IMR-90 (cell line): ENCODE data around the gene DLX1. TPM values are rescaled to one million over a fixed set of nuclear protein-coding genes. Genes with fewer than 3 reads are reported as not detected.

Experiments
- ATAC-seq: fragments of 200-7000 bp; cut with Tn5 transposase; 2 replicates; pipeline ENCODE4 v1.9.1; 2020; ENCODE audit warnings: low read depth, mild to moderate bottlenecking, moderate library complexity
- BruUV-seq: library from RNA; stranded (reverse); fragments of 400-500 nt; replicated peaks from 2 replicates; lab custom pipeline; 2021; lab: Mats Ljungman, UMichigan
- CTCF ChIA-PET: fragments of 300-600 bp; formaldehyde crosslinking; extraction: SDS; loops from one replicate; lab custom pipeline; 2021; ENCODE audit warnings: antibody characterized with exemption; lab: Yijun Ruan, JAX
- POLR2A ChIA-PET: fragments of 300-600 bp; sonication (Branson Sonifier 250); formaldehyde crosslinking; loops from one replicate; lab custom pipeline; 2022; ENCODE audit warnings: antibody characterized with exemption; ENCODE audit not compliant: unreplicated experiment; lab: Charles Lee
- DNase-seq: peaks from one replicate; pipeline ENCODE4 v3.0.0; 2013
- H2AFZ ChIP-seq: replicated peaks from 2 replicates; pipeline ENCODE3; 2013; ENCODE audit warnings: low read length, mild to moderate bottlenecking; ENCODE audit not compliant: poor library complexity
- H2AK5ac ChIP-seq: 2 replicates; pipeline ENCODE4 v1.6.1; 2013; ENCODE audit warnings: low read depth, low read length, inconsistent platforms
- H2AK9ac ChIP-seq: replicated peaks from 2 replicates; pipeline ENCODE3; 2013; ENCODE audit warnings: mild to moderate bottlenecking, low read depth, low read length, moderate library complexity; ENCODE audit not compliant: poor library complexity
- H2BK120ac ChIP-seq: 2 replicates; pipeline ENCODE4 v1.6.1; 2013; ENCODE audit warnings: low read depth, low read length, inconsistent platforms
- H2BK15ac ChIP-seq: 3 replicates; pipeline ENCODE4 v1.6.1; 2013; ENCODE audit warnings: low read depth, low read length, inconsistent platforms
- H2BK20ac ChIP-seq: 2 replicates; pipeline ENCODE4 v1.6.1; 2013; ENCODE audit warnings: low read depth, mild to moderate bottlenecking, inconsistent platforms, low read length, moderate library complexity
- H2BK5ac ChIP-seq: 2 replicates; pipeline ENCODE4 v1.6.1; 2013; ENCODE audit warnings: mild to moderate bottlenecking, low read depth, low read length, inconsistent platforms; ENCODE audit not compliant: poor library complexity, severe bottlenecking
- H3K14ac ChIP-seq: replicated peaks from 2 replicates; pipeline ENCODE4 v1.6.1; 2013; ENCODE audit warnings: low read depth, low read length, inconsistent platforms
- H3K18ac ChIP-seq: 2 replicates; pipeline ENCODE4 v1.6.1; 2013; ENCODE audit warnings: low read depth, low read length, control low read depth
- H3K23ac ChIP-seq: 2 replicates; pipeline ENCODE4 v1.6.1; 2013; ENCODE audit warnings: low read depth, low read length, inconsistent platforms
- H3K27ac ChIP-seq: 2 replicates; pipeline ENCODE4 v1.5.1; 2013; ENCODE audit warnings: mild to moderate bottlenecking, control low read depth, low read length; ENCODE audit not compliant: insufficient read depth
- H3K27me3 ChIP-seq: 2 replicates; pipeline ENCODE4 v1.6.1; 2013; ENCODE audit warnings: low read length; ENCODE audit not compliant: control insufficient read depth, insufficient read depth
- H3K36me3 ChIP-seq: 2 replicates; pipeline ENCODE4 v1.6.1; 2013; ENCODE audit warnings: low read length, mixed read lengths; ENCODE audit not compliant: control insufficient read depth, insufficient read depth
- H3K4ac ChIP-seq: 2 replicates; pipeline ENCODE4 v1.6.1; 2013; ENCODE audit warnings: low read depth, low read length, inconsistent platforms
- H3K4me1 ChIP-seq: 2 replicates; pipeline ENCODE4 v1.6.1; 2013; ENCODE audit warnings: low read length, mixed read lengths; ENCODE audit not compliant: control insufficient read depth, insufficient read depth
- H3K4me2 ChIP-seq: 2 replicates; pipeline ENCODE4 v1.6.1; 2013; ENCODE audit warnings: low read depth, mild to moderate bottlenecking, control low read depth, low read length, moderate library complexity
- H3K4me3 ChIP-seq: 2 replicates; pipeline ENCODE4 v1.5.1; 2013; ENCODE audit warnings: low read depth, mild to moderate bottlenecking, control low read depth, low read length, moderate library complexity; ENCODE audit not compliant: insufficient read depth
- H3K56ac ChIP-seq: 2 replicates; pipeline ENCODE4 v1.6.1; 2013; ENCODE audit warnings: low read length, inconsistent platforms; ENCODE audit not compliant: insufficient read depth; ENCODE audit errors: extremely low read depth
- H3K79me1 ChIP-seq, 2 experiments: 2 replicates each; pipeline ENCODE4 v1.6.1; 2013; ENCODE audit warnings: low read length in 2 of 2, inconsistent platforms in 1 of 2, low read depth in 1 of 2
- H3K9ac ChIP-seq: 2 replicates; pipeline ENCODE4 v1.6.1; 2013; ENCODE audit warnings: low read depth, low read length, control low read depth
- H3K9me1 ChIP-seq: 2 replicates; pipeline ENCODE4 v1.6.1; 2013; ENCODE audit warnings: low read length, inconsistent platforms; ENCODE audit not compliant: insufficient read depth
- H3K9me3 ChIP-seq: 2 replicates; pipeline ENCODE4 v1.6.1; 2013; ENCODE audit warnings: low read length; ENCODE audit not compliant: control insufficient read depth, insufficient read depth
- H4K20me1 ChIP-seq: 2 replicates; pipeline ENCODE4 v1.6.1; 2013; ENCODE audit warnings: low read length, inconsistent platforms; ENCODE audit not compliant: insufficient read depth
- H4K5ac ChIP-seq: 2 replicates; pipeline ENCODE4 v1.6.1; 2013; ENCODE audit warnings: mild to moderate bottlenecking, low read depth, low read length, control low read depth
- H4K8ac ChIP-seq, 2 experiments: 2 replicates each; pipeline ENCODE4 v1.6.1; 2013; ENCODE audit warnings: low read depth in 2 of 2, low read length in 2 of 2, control low read depth in 1 of 2, inconsistent platforms in 1 of 2
- H4K91ac ChIP-seq: 2 replicates; pipeline ENCODE4 v1.6.1; 2013; ENCODE audit warnings: low read depth, low read length, inconsistent platforms; ENCODE audit not compliant: insufficient read depth
- BHLHE40 ChIP-seq: fragments of 150-350 bp; IDR thresholded peaks from 2 replicates; pipeline ENCODE4 v1.6.1; 2016; ENCODE audit warnings: mild to moderate bottlenecking, low read depth, low read length
- CEBPB ChIP-seq: IDR thresholded peaks from 2 replicates; pipeline ENCODE4 v1.6.1; 2012; ENCODE audit warnings: low read depth, low read length, improper control_type of control experiment
- RAD21 ChIP-seq: IDR thresholded peaks from 2 replicates; pipeline ENCODE4 v1.6.1; 2012; ENCODE audit warnings: low read length, improper control_type of control experiment
- WGBS, 2 experiments: methylation state at CpG; one replicate each; pipeline versions ENCODE4 v1.1.5 to v1.1.7; 2013; ENCODE audit warnings: missing lambda C conversion rate in 2 of 2; ENCODE audit not compliant: insufficient read length in 1 of 2; ENCODE audit errors: extremely low coverage in 2 of 2; 5-methylcytosine and 5-hydroxymethylcytosine counted together
- dilution Hi-C: fragments of 300-500 bp; cut with HindIII; formaldehyde crosslinking; loops from one replicate; pipeline ENCODE4 v1.14.3; 2018; ENCODE audit warnings: low sequenced_read_pairs; ENCODE audit not compliant: unreplicated experiment
- in situ Hi-C: fragments of 300-500 bp; cut with MboI; formaldehyde crosslinking; loops from 3 replicates; pipeline ENCODE4 v1.14.3; 2019; ENCODE audit warnings: low sequenced_read_pairs, inconsistent platforms, mixed read lengths
- intact Hi-C: fragments of 100-400 bp; cut with micrococcal nuclease; formaldehyde crosslinking; loops from 2 replicates; pipeline ENCODE4 v1.10.0; 2022
- polyA plus RNA-seq, 3 experiments: library from polyadenylated mRNA; depleted of rRNA; stranded (reverse); fragments of >200 nt; gene quantifications; 2 replicates each; pipeline ENCODE4 v1.2.3, GENCODE V29; 2012; ENCODE audit warnings: low replicate concordance in 1 of 3
- total RNA-seq: library from RNA; depleted of rRNA; stranded (reverse); fragments of >200 nt; gene quantifications from 2 replicates; pipeline ENCODE4 v1.2.3, GENCODE V29; 2012

DLX1 gene
- total and polyA plus RNA-seq, 2 of the 4 experiments (the other 2 are of a cell fraction) = 0.36 to 2.2 TPM

- no peak for TF ChIP-seq BHLHE40
Measured at GRCh38 chr2:172092716-172093415, 7.6 kb downstream of the DLX1 start (continued).

- Histone ChIP-seq H2BK20ac (no peak overlapping the region), H3K18ac (no peak overlapping the region), H3K4me1 (peaks cover 9% of the 10 kb centered on the region), H2BK120ac (no peak overlapping the region), H2AK9ac (no peak overlapping the region), H3K4ac (no peak overlapping the region), H4K20me1 (peaks cover 3% of the 10 kb centered on the region; the same call in 1 of the 2 replicates), H2BK5ac (no peak overlapping the region), H3K4me3 (0 out of 2 replicates have a peak overlapping the region, but pooled peaks have one; percentile 58), H4K5ac (no peak overlapping the region), H3K27me3 (peaks cover 59% of the 10 kb centered on the region), H3K4me2 (peak overlapping the region; percentile 89), H2BK15ac (no peak overlapping the region), H4K91ac (no peak overlapping the region), H3K9ac (no peak overlapping the region), H2AFZ (no peak overlapping the region), H4K8ac (no peak overlapping the region), H3K56ac (no peak overlapping the region), H3K9me3 (peaks cover under 1% of the 10 kb centered on the region; the same call in 1 of the 2 replicates), H3K9me1 (peaks cover 4% of the 10 kb centered on the region), H2AK5ac (no peak overlapping the region), H3K79me1 (no peaks in the 10 kb centered on the region), H3K27ac (no peak overlapping the region), H3K23ac (no peak overlapping the region), H3K36me3 (no peaks in the 10 kb centered on the region), H3K14ac (no peak overlapping the region)
- TF ChIP-seq CEBPB = peak; percentile 73
- no peak for TF ChIP-seq RAD21
- ChIA-PET POLR2A (no interaction called here), CTCF (interaction anchor here (0.6 to 2.3 kb wide), 2 partner anchors 34 to 351 kb away, joined by 4 to 5 read pairs; no protein-coding TSS in a partner anchor)
- intact Hi-C loops (loop anchor here (2.0 kb wide), 1 partner anchor 171 kb away; the partner anchor contains the start of gene HAT1), in situ Hi-C loops (no loop called here), dilution Hi-C loops (no loop called here)
- no peak for ATAC-seq
- no peak for DNase-seq
- BruUV-seq = TSS peak; percentile 88
- 6% methylated on average over 2 of the region's 18 CpGs; no CpG with 5 or more reads in 1 of the 2 experiments for WGBS, 2 experiments
Measured at GRCh38 chr2:172093416-172094293, 8.3 kb downstream of the DLX1 start.
